Posterior cingulate gyrus (tissue), 11 donors: ENCODE data around the gene DAP3.
"Not testable (repeated sequence)": the region's sequence is repeated elsewhere in the genome, so short reads cannot be mapped to it uniquely, and the experiment has no call there.

Experiments used
- DNase-seq, 10 donors: peaks; one replicate each; pipeline versions ENCODE4 v3.0.0 to v3.0.0-alpha.2; 2020 to 2021; ENCODE audit warnings: mixed read lengths in 3 of 10
- intact Hi-C: fragments of 100-400 bp; cut with DNase I; formaldehyde crosslinking; loops from one replicate; pipeline ENCODE4 v1.15.1; 2023

Gene DAP3

GRCh38 chr1:155763989-155764388 lies 75.1 kb downstream of the DAP3 start:
- intact Hi-C loops = not testable (repeated sequence)
- peak in 1 of 10 donors; percentile 22 for DNase-seq

DNA sequence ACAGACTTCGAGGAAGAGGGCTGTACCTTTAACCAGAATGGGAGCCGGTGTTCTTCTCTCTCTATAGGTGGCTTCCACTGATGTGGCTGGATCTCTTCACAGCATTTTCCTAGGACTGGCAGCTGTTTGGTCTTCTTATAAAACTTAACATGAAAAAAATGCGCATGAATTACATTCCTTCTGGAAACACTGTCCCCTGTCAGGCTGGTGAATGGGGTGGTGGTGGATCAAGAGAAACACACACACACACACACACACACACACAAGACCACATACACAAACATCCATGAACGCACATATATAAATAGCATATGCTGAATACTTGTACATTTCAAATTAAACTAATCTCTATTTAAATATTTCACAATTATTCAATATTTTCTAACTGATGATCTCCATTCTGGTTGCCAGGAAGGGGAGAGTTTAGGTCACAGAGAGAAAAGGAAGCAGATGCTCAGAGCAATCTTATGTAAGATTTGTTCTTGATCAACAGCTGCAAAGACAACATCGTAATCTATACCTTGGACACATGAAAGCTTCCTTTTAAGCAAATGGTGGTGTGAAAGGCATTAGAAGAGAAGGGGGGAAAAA lies 78.6 kb downstream of the DAP3 start:
- intact Hi-C loops, DNase-seq: not testable (repeated sequence)

GRCh38 chr1:155769257-155769656 lies 80.4 kb downstream of the DAP3 start:
- intact Hi-C loops = no loop called here
- DNase-seq = no peak

DNA sequence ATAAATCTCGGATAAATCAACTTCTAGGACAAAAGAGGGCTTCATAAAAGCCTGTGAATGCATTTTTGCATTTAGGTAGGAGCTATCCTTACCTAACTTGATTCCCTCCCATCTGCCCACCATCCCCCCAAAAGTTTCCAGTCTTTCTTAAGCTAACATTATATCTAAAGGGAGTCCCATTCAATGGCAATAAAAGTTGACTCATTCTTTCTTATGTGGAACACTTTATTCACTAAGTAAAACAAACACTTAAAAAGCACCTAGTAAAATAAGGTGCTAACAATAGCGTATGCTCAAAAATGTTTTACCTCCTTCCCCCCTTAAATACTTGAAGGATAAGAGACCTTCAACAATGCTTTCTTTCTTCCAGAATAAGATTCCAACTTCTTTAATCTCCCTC lies 84.3 kb downstream of the DAP3 start:
- DNase-seq = no peak
- intact Hi-C loops = no loop called here

- DNase-seq = no peak
- intact Hi-C loops = no loop called here
These were observed 87.5 kb downstream of the DAP3 start for GRCh38 chr1:155776414-155776813.

DNA sequence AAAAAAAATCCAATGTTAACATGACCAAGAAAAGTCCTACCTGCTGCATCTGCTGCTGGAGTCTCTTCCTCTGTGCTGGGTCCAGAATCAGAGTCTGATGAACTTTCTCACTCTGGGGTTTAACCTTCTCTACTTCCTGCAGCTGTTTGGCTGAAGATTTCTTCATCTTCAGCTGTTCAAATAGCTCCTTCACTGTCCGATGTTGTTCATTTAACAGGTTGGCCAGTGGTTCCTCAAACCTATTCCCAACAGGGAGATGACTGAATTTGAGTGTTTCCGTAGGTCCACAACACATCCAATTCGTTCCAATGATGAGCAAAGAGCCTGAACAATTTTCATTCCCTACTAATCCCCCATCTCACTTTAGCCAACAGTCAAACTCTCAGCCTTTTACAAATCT lies 88.7 kb downstream of the DAP3 start:
- no peak for DNase-seq
- intact Hi-C loops = no loop called here
